ENCODE data around the gene WFDC10A.
"Not testable (repeated sequence)": the region's sequence is repeated elsewhere in the genome, so short reads cannot be mapped to it uniquely, and the experiment has no call there.

The WFDC10A gene

GRCh38 chr20:45649312-45649863 lies 19.8 kb downstream of the WFDC10A start:
- no peak for DNase-seq

GRCh38 chr20:45651726-45652125 lies 22.2 kb downstream of the WFDC10A start:
- not testable (repeated sequence) for DNase-seq

GRCh38 chr20:45657038-45657437 lies 27.5 kb downstream of the WFDC10A start:
- not testable (repeated sequence) for DNase-seq

- no peak for DNase-seq
These were observed 40.6 kb downstream of the WFDC10A start, which contains the start of gene WFDC11 for GRCh38 chr20:45670139-45670538. Gene WFDC11, minus strand, starts transcription at chr20:45670239. Its CDS starts 19,639 bp downstream, at chr20:45650600.

- no peak for DNase-seq
These were observed 43.2 kb downstream of the WFDC10A start for GRCh38 chr20:45672765-45673164.

GRCh38 chr20:45679650-45680049 lies 50.1 kb downstream of the WFDC10A start:
- DNase-seq = no peak

Data from hematopoietic multipotent progenitor cell treated with erythropoietin and hydrocortisone succinate and interleukin-3 and kit ligand, for 4 days (in vitro differentiated cells).